HG02938 (cell line): ENCODE results near the gene PTGES3L.

Experiments
- ATAC-seq: cut with Tn5 transposase; IDR thresholded peaks from one replicate; pipeline ENCODE4 v1.9.1; 2021; ENCODE audit warnings: mild to moderate bottlenecking, moderate library complexity; ENCODE audit not compliant: unreplicated experiment

PTGES3L gene

GRCh38 chr17:42979511-42980273, at the start of gene PTGES3L:
TSS of gene PTGES3L (minus strand) at chr17:42980080. CDS start at chr17:42980053, 27 bp downstream.
- ATAC-seq, result no peak

- no peak for ATAC-seq
Observed at GRCh38 chr17:43028221-43028861, 48.5 kb upstream of the PTGES3L start.

- ATAC-seq, result no peak
Observed at GRCh38 chr17:43027091-43028032, 47.5 kb upstream of the PTGES3L start.

GRCh38 chr17:43026595-43026994, 46.7 kb upstream of the PTGES3L start:
- no peak for ATAC-seq

GRCh38 chr17:43025766-43026537, 46.1 kb upstream of the PTGES3L start:
- ATAC-seq, result no peak

- ATAC-seq, result no peak
Observed at GRCh38 chr17:43025290-43025657, 45.4 kb upstream of the PTGES3L start.

- no peak for ATAC-seq
Observed at GRCh38 chr17:43024407-43025289, 44.8 kb upstream of the PTGES3L start, which contains the start of gene RND2. TSS of gene RND2 (plus strand) at chr17:43025231. CDS start at chr17:43025348, 117 bp downstream.

- no peak for ATAC-seq
Observed at GRCh38 chr17:43021741-43022512, 42.0 kb upstream of the PTGES3L start, which contains the start of gene VAT1. TSS of gene VAT1 (minus strand) at chr17:43022385. CDS start at chr17:43022322, 63 bp downstream.

GRCh38 chr17:43020789-43021740, 41.2 kb upstream of the PTGES3L start:
- no peak for ATAC-seq

- no peak for ATAC-seq
Observed at GRCh38 chr17:43020030-43020621, 40.2 kb upstream of the PTGES3L start.

- ATAC-seq, result no peak
Observed at GRCh38 chr17:43019418-43019817, 39.5 kb upstream of the PTGES3L start.

- no peak for ATAC-seq
Observed at GRCh38 chr17:43018932-43019331, 39.1 kb upstream of the PTGES3L start.

GRCh38 chr17:43018008-43018853, 38.4 kb upstream of the PTGES3L start:
- ATAC-seq, result no peak

GRCh38 chr17:43016216-43016615, 36.3 kb upstream of the PTGES3L start:
- no peak for ATAC-seq

GRCh38 chr17:43015579-43015978, 35.7 kb upstream of the PTGES3L start:
- no peak for ATAC-seq
